HepG2 (cell line): ENCODE data around the gene FIZ1. TPM values are rescaled to one million over a fixed set of nuclear protein-coding genes. Genes with fewer than 3 reads are reported as not detected.

Source experiments
- FOXA3 ChIP-seq: IDR thresholded peaks from 2 replicates; pipeline ENCODE4 v1.6.1; 2016; ENCODE audit warnings: missing genetic modification reagents, missing compliant biosample characterization
- FOXO1 ChIP-seq: sonication (generic); formaldehyde crosslinking; IDR thresholded peaks from 2 replicates; pipeline ENCODE4 v1.4.0; 2020; ENCODE audit warnings: missing genetic modification reagents
- MTF2 ChIP-seq: sonication (generic); formaldehyde crosslinking; IDR thresholded peaks from 2 replicates; pipeline ENCODE4 v1.5.0; 2020; ENCODE audit warnings: missing genetic modification reagents, borderline replicate concordance
- MYNN ChIP-seq: sonication (generic); formaldehyde crosslinking; IDR thresholded peaks from 2 replicates; pipeline ENCODE4 v1.4.0; 2020; ENCODE audit warnings: mild to moderate bottlenecking, low read depth, missing genetic modification reagents
- SAP130 ChIP-seq: IDR thresholded peaks from 2 replicates; pipeline ENCODE4 v1.6.1; 2016; ENCODE audit warnings: low read depth
- TBL1XR1 ChIP-seq: fragments of 150-350 bp; IDR thresholded peaks from 2 replicates; pipeline ENCODE4 v1.6.1; 2014; ENCODE audit warnings: borderline replicate concordance, low read length; ENCODE audit not compliant: partially characterized antibody
- ZNF143 ChIP-seq: sonication (generic); formaldehyde crosslinking; IDR thresholded peaks from 2 replicates; pipeline ENCODE4 v1.4.0; 2020; ENCODE audit warnings: missing genetic modification reagents
- ZNF558 ChIP-seq: sonication (generic); formaldehyde crosslinking; IDR thresholded peaks from 2 replicates; pipeline ENCODE4 v1.9.0; 2022; ENCODE audit warnings: mild to moderate bottlenecking, missing genetic modification reagents, borderline replicate concordance
- ZNF564 ChIP-seq: sonication (generic); formaldehyde crosslinking; IDR thresholded peaks from 2 replicates; pipeline ENCODE4 v1.8.1; 2023; ENCODE audit warnings: mild to moderate bottlenecking, missing genetic modification reagents
- ZNF605 ChIP-seq: sonication (generic); formaldehyde crosslinking; IDR thresholded peaks from 2 replicates; pipeline ENCODE4 v1.8.0; 2022; ENCODE audit warnings: mild to moderate bottlenecking, missing genetic modification reagents
- ZNF782 ChIP-seq: sonication (generic); formaldehyde crosslinking; IDR thresholded peaks from 2 replicates; pipeline ENCODE4 v1.4.0; 2020; ENCODE audit warnings: missing genetic modification reagents, mild to moderate bottlenecking, borderline replicate concordance
- polyA plus RNA-seq, 8 experiments: library from polyadenylated mRNA; depleted of rRNA in 3 of 8; stranded (reverse) in 7 of 8; unstranded in 1 of 8; fragments of >200 nt; fragmentation: Illumina TruSeq in 4 of 8; extraction: Trizol in 4 of 8; gene quantifications; 2 replicates each; pipeline versions ENCODE4 v1.2.1 to v1.2.3, GENCODE V29; 2011 to 2016; ENCODE audit warnings: low read depth in 4 of 8, missing spikeins in 1 of 8, mixed read lengths in 1 of 8; ENCODE audit not compliant: insufficient read depth in 1 of 8
- total RNA-seq, 5 experiments: library from RNA; depleted of rRNA; stranded (reverse); fragments of >200 nt; fragmentation: Illumina TruSeq; extraction: Trizol; gene quantifications; 2 replicates each; pipeline ENCODE4 v1.2.3, GENCODE V29; 2016; ENCODE audit warnings: low read depth in 1 of 5
- TF ChIP-seq, protein P1 (sequence below): IDR thresholded peaks from 2 replicates; pipeline ENCODE4 v1.6.1; 2016; ENCODE audit warnings: missing biosample characterization, missing genetic modification reagents, low read depth
- TF ChIP-seq, protein P2 (sequence below): sonication (generic); formaldehyde crosslinking; IDR thresholded peaks from 2 replicates; pipeline ENCODE4 v1.4.0; 2020; ENCODE audit warnings: missing genetic modification reagents
- TF ChIP-seq, protein P3 (sequence below): sonication (generic); formaldehyde crosslinking; IDR thresholded peaks from 2 replicates; pipeline ENCODE4 v1.8.0; 2022; ENCODE audit warnings: mild to moderate bottlenecking, missing genetic modification reagents, moderate library complexity
- TF ChIP-seq, protein P4 (sequence below): sonication (generic); formaldehyde crosslinking; IDR thresholded peaks from 2 replicates; pipeline ENCODE4 v1.4.0; 2020; ENCODE audit warnings: mild to moderate bottlenecking, missing genetic modification reagents
- TF ChIP-seq, protein P5 (sequence below): fragments of 450-650 bp; IDR thresholded peaks from 2 replicates; pipeline ENCODE4 v1.6.1; 2016
- TF ChIP-seq, protein P6 (sequence below), 2 experiments: sonication (generic) in 1 of 2; formaldehyde crosslinking in 1 of 2; IDR thresholded peaks; 2 replicates each; pipeline versions ENCODE4 v1.4.0 to v1.6.1; 2018 to 2020; ENCODE audit warnings: missing genetic modification reagents in 2 of 2, borderline replicate concordance in 1 of 2, low read depth in 1 of 2, mild to moderate bottlenecking in 1 of 2, missing biosample characterization in 1 of 2
- TF ChIP-seq, protein P7 (sequence below): fragments of 450-650 bp; IDR thresholded peaks from 2 replicates; pipeline ENCODE4 v1.6.1; 2017

The FIZ1 gene
- total and polyA plus RNA-seq, 2 of the 13 experiments (the other 11 are each of a cell fraction or from before 2014, with no cell fraction given) = 3.6 to 5.9 TPM

DNA sequence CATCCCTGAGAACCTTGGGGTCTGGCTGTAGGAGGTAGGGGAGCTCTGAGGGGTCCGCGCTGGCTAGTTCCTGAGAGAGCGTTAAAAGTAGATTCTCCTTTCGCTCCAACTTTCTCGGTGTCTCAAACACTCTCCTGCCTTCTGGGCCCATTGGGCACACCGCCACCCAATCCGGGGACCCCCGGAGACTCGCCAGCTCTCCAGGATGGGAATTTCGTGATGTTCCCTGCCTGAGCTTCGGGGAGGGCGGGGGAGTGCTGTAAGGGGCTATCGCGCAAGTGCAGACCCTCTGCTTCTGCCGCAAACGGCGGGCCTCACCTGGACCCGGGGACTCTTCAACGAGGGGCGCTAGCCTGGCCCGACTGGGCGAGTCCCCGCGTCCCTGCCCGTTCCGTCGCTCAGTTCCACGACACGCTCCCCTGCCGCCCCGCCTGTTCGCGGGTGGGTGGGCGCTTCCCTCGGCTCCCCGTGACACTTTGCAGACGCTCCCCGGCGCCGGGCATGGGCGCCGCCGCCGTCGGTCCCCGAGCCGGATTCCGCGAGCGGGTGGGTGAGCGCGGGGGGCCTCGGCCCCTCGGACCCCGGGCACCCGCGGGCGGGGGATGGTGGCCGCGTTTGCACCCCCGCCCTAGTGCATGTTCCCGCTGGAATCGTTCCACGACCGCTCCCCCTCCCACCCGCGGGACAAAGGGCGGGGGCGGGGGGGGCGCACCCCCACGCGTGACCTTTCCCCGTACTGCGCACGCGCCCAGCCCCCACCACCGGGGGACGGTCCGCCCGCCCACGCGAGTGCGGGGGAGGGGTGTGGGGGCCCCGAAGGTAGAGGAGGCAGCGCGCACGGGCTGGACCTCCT is 48.6 kb upstream of the FIZ1 start, which contains the start of gene CCDC106 (continued):
- TF ChIP-seq MYNN (CRISPR knock-in tag) (no peak), ZNF143 (CRISPR knock-in tag) (no peak), FOXO1 (CRISPR knock-in tag) (no peak), FOXA3 (CRISPR knock-in tag) (0 out of 2 replicates have a peak, but pooled peaks have one; percentile 6), ZNF605 (no peak), ZNF558 (peak; percentile 73; the same call in 1 of the 2 replicates), TBL1XR1 (no peak), MTF2 (CRISPR knock-in tag) (no peak), ZNF782 (CRISPR knock-in tag) (no peak), ZNF564 (CRISPR knock-in tag) (0 out of 2 replicates have a peak, but pooled peaks have one; percentile 55), SAP130 (peak; percentile 67)
- TF ChIP-seq, protein P1, sequence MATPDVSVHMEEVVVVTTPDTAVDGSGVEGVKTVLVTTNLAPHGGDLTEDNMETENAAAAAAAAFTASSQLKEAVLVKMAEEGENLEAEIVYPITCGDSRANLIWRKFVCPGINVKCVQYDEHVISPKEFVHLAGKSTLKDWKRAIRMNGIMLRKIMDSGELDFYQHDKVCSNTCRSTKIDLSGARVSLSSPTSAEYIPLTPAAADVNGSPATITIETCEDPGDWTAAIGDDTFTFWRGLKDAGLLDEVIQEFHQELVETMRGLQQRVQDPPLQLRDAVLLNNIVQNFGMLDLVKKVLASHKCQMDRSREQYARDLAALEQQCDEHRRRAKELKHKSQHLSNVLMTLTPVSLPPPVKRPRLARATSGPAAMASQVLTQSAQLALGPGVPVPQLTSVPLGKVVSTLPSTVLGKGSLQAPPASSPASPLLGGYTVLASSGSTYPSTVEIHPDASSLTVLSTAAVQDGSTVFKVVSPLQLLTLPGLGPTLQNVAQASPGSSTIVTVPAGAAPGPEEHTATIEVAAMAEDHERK = no peak
- TF ChIP-seq, protein P2, sequence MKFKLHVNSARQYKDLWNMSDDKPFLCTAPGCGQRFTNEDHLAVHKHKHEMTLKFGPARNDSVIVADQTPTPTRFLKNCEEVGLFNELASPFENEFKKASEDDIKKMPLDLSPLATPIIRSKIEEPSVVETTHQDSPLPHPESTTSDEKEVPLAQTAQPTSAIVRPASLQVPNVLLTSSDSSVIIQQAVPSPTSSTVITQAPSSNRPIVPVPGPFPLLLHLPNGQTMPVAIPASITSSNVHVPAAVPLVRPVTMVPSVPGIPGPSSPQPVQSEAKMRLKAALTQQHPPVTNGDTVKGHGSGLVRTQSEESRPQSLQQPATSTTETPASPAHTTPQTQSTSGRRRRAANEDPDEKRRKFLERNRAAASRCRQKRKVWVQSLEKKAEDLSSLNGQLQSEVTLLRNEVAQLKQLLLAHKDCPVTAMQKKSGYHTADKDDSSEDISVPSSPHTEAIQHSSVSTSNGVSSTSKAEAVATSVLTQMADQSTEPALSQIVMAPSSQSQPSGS (CRISPR knock-in tag) = no peak
- TF ChIP-seq, protein P3, sequence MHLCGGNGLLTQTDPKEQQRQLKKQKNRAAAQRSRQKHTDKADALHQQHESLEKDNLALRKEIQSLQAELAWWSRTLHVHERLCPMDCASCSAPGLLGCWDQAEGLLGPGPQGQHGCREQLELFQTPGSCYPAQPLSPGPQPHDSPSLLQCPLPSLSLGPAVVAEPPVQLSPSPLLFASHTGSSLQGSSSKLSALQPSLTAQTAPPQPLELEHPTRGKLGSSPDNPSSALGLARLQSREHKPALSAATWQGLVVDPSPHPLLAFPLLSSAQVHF = 0 out of 2 replicates have a peak, but pooled peaks have one; percentile 53
- TF ChIP-seq, protein P4, sequence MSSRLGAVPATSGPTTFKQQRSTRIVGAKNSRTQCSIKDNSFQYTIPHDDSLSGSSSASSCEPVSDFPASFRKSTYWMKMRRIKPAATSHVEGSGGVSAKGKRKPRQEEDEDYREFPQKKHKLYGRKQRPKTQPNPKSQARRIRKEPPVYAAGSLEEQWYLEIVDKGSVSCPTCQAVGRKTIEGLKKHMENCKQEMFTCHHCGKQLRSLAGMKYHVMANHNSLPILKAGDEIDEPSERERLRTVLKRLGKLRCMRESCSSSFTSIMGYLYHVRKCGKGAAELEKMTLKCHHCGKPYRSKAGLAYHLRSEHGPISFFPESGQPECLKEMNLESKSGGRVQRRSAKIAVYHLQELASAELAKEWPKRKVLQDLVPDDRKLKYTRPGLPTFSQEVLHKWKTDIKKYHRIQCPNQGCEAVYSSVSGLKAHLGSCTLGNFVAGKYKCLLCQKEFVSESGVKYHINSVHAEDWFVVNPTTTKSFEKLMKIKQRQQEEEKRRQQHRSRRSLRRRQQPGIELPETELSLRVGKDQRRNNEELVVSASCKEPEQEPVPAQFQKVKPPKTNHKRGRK (CRISPR knock-in tag) = no peak
- TF ChIP-seq, protein P5, sequence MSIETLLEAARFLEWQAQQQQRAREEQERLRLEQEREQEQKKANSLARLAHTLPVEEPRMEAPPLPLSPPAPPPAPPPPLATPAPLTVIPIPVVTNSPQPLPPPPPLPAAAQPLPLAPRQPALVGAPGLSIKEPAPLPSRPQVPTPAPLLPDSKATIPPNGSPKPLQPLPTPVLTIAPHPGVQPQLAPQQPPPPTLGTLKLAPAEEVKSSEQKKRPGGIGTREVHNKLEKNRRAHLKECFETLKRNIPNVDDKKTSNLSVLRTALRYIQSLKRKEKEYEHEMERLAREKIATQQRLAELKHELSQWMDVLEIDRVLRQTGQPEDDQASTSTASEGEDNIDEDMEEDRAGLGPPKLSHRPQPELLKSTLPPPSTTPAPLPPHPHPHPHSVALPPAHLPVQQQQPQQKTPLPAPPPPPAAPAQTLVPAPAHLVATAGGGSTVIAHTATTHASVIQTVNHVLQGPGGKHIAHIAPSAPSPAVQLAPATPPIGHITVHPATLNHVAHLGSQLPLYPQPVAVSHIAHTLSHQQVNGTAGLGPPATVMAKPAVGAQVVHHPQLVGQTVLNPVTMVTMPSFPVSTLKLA = no peak
- TF ChIP-seq, protein P6, sequence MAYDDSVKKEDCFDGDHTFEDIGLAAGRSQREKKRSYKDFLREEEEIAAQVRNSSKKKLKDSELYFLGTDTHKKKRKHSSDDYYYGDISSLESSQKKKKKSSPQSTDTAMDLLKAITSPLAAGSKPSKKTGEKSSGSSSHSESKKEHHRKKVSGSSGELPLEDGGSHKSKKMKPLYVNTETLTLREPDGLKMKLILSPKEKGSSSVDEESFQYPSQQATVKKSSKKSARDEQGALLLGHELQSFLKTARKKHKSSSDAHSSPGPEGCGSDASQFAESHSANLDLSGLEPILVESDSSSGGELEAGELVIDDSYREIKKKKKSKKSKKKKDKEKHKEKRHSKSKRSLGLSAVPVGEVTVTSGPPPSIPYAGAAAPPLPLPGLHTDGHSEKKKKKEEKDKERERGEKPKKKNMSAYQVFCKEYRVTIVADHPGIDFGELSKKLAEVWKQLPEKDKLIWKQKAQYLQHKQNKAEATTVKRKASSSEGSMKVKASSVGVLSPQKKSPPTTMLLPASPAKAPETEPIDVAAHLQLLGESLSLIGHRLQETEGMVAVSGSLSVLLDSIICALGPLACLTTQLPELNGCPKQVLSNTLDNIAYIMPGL (CRISPR knock-in tag; IDR thresholded peaks at IDR 0.05; ENCODE audit: borderline replicate concordance in 1 of 2, low read depth in 1 of 2) = peak; percentile 45 to 65
- TF ChIP-seq, protein P7, sequence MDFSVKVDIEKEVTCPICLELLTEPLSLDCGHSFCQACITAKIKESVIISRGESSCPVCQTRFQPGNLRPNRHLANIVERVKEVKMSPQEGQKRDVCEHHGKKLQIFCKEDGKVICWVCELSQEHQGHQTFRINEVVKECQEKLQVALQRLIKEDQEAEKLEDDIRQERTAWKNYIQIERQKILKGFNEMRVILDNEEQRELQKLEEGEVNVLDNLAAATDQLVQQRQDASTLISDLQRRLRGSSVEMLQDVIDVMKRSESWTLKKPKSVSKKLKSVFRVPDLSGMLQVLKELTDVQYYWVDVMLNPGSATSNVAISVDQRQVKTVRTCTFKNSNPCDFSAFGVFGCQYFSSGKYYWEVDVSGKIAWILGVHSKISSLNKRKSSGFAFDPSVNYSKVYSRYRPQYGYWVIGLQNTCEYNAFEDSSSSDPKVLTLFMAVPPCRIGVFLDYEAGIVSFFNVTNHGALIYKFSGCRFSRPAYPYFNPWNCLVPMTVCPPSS = no peak
